HG03432 (cell line): ENCODE data around the gene TMEM202.
"Not testable (repeated sequence)": the region's sequence is repeated elsewhere in the genome, so short reads cannot be mapped to it uniquely, and the experiment has no call there.

ENCODE experiments used
- ATAC-seq: cut with Tn5 transposase; IDR thresholded peaks from one replicate; pipeline ENCODE4 v1.9.1; 2021; ENCODE audit warnings: mild to moderate bottlenecking, moderate library complexity; ENCODE audit not compliant: unreplicated experiment

Gene TMEM202

DNA sequence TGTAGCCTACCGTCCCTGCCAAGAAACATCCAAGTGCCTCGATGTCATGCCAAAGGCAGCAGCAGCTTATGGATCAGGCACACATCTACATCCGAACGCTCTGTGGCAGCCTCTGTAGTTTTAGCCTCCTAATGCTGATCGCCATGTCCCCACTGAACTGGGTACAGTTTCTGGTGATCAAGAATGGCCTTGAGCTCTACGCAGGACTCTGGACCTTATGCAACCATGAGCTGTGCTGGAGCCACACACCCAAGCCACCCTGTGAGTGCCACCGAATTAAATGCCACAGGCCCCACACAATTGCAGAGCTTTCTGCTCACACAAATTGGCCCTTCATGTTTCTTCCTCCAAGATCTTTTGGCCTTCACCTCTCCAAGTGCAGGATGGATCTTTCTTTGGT is 543 bp downstream of the TMEM202 start:
- ATAC-seq = no peak

DNA sequence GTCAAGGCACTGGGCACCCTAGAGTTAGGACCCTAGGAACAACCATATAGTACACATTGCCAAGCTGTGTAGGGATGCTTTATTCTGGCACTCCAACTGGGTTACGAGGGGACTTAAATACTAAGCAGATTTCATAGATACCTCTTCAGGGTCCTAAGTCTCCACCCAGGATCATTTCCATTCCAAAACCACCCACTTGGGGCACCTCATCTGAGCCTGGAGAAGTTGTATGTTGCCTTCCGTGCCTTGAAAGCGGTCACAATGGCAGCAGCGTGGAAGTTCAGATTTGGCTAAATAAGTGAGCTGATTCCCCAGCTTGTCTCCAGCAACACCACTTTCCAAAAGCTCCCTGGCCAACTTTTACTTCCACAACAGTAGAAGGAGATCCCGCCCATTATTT is 4.6 kb downstream of the TMEM202 start:
- no peak for ATAC-seq

DNA sequence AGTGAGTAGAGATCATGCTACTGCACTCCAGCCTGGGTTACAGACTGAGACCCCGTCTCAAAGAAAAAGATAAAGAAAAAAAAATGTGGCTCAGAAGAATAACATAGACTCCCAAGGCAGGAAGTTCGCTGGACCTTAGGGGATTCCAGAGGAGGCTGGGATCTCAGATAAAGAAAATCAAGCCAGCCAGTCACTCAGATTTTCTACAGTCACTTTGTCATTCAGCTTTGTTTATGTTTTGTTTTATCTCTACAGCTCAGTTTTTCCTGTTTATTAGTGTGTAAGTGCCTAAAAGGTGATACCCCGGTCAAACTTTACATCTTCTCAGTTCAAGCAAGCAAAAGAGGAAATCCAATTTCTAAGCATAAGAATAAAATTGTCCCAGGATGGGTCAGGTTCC is 6.3 kb downstream of the TMEM202 start:
- no peak for ATAC-seq

DNA sequence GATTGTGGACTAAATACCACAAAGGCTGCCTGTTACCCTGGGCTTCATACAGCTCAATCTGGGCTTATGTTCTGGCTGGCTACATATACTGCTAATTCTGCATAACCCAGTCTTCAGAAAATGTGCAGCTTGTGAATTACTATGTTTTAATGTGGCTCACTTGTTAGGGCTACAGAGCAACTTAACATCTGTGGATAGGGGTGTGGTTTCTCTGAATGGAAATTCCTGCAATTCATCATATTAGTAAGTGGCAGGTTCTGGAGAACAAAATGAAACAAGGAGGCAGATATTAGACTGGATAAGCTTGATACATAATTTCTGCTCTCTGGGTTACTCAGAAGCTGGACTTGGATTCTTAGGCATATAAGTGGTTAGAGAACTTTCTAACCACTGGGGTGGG is 6.7 kb downstream of the TMEM202 start:
- no peak for ATAC-seq

DNA sequence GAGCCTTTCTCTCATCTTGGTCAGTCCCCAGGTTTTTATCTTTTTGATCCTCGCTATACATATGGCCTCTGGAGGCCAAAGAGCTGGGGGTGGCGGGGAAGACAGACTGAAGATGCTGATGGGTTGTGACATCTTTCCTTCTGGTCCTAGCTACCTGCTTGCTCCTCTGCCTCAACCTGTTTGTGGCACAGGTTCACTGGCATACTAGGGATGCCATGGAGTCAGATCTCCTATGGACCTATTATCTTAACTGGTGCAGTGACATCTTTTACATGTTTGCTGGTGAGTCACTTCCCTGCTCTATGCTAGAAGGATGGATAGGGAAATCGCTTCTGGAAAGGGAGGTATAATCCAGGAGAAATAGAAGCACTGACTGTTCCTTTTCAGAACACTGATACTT is 8.8 kb downstream of the TMEM202 start:
- ATAC-seq = no peak

DNA sequence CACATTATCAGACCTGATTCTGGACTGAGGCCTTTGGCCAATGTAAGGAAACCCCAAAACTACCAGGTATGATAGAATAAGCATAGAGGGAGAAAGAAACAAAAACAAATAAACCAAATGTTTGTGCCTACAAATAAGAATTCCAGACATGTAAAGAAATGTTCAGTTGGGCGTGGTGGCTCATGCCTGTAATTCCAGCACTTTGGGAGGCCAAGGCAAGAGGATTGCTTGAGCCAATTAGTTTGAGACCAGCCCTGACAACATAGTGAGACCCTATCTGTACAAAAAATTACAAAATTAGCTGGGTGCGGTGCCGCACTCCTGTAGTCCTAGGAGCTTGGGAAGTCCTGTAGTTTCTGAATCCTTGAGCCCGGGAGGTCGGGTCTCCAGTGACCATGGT is 13.0 kb downstream of the TMEM202 start:
- ATAC-seq = no peak

DNA sequence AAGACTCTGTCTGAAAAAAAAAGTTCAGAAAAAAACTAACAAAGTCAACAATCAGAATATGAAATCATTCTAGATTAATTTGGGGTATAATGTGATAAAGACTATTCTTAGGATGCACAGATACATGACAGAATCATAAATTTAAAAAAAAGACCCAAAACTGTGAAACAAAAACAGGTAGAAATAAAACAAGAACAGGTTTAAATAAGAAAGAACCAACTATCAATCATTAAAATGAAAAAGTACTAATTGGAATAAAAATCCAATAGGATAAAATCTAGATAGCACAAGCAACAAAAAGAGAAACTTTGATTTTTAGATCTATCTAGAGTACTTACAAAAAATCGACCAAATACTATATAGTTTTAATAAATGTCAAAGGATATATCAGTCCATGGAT is 13.4 kb downstream of the TMEM202 start:
- no peak for ATAC-seq

DNA sequence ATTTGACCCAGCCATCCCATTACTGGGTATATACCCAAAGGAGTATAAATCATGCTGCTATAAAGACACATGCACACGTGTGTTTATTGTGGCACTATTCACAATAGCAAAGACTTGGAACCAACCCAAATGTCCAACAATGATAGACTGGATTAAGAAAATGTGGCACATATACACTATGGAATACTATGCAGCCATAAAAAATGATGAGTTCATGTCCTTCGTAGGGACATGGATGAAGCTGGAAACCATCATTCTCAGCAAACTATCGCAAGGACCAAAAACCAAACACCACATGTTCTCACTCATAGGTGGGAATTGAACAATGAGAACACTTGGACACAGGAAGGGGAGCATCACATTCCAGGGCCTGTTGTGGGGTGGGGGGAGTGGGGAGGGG is 15.2 kb downstream of the TMEM202 start:
- ATAC-seq = not testable (repeated sequence)

DNA sequence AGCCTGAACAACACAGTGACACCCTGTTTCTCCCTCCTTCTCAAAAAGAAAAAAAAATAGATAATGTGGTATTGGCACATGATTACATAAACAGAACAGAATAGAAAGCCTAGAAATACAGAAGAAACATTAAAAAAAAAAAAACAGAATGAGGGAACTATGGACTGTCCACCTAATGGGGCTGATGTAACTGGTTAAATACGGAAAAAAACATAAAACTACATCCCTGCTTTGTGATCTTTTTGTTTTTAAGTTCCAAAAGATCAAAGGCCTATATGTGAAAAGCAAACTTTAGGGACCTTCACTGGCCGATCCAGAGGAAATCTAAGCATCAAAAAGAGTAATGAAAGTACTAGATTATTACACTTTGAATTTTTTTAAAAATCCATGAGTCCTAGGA is 17.2 kb downstream of the TMEM202 start:
- no peak for ATAC-seq

DNA sequence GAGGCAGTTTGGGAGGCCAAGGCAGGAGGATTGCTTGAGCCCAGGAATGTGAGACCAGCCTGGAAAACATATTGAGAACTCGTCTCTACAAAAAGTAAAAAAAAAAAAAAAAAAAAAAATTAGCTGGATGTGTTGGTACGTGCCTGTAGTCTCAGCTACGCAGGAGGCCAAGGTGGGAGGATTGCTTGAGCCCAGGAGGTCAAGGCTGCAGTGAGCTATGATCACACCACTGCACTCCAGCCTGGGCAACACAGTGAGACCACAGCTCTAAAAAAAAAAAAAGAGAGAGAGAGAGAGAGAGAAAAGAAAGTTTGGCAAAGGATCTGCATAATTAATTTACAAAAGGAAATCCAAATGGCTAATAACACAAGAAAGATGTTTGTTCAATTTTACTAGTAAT is 21.7 kb downstream of the TMEM202 start:
- ATAC-seq = not testable (repeated sequence)

DNA sequence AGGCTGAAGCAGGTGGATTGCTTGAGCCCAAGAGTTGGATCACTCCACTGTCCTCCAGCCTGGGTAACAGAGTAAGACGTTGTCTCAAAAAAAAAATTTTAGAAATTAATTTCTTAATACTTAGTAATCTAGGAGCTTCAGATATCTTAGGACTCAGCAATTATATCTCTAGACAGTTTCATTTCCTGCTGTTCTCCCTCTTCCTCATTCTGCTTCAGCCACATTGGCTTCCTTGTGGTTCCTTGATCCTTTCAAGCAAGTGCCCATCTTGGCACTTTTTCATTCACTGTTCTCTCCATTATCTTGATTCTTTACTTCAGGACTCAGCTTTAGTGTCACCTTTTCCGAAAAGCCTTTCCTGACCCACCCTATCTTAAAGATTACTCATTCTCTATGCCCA is 22.5 kb downstream of the TMEM202 start:
- no peak for ATAC-seq

DNA sequence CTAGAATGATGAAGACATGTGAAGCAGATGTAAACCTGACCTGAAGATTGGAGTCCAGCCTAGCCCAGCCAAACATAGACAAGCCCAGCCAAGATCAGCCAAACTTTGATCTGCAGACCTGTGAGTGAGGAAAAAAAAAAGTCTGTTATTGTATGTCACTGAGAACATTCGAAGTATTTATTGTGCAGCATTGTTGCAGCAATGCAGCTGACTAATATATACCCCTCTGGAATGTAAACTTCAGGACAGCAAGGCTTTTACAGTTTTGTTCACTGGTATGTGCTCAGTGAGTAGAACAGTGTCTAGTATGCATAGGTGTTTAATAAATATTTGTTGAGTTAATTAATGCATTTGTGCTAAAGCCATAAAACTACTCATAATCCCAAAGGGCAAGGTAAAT is 23.4 kb downstream of the TMEM202 start:
- ATAC-seq = no peak

DNA sequence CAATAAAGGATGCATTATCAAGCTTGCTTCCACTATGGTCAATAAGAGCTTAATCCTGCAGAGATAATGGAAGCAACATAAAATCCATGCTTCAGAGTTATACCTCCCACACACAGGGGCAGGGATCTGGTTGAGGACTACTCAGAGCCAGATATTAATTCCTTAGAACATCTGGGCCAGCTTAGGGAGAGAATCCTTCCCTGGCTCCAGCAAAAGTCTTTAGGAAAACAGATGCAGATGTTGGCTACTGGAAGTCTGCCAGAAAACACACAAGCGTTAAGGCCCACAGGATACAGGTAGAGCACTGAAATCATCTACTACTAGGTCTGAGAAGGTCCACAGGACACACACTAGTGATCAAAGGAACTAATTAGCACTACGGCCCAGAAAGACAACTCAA is 25.2 kb downstream of the TMEM202 start:
- ATAC-seq = no peak

DNA sequence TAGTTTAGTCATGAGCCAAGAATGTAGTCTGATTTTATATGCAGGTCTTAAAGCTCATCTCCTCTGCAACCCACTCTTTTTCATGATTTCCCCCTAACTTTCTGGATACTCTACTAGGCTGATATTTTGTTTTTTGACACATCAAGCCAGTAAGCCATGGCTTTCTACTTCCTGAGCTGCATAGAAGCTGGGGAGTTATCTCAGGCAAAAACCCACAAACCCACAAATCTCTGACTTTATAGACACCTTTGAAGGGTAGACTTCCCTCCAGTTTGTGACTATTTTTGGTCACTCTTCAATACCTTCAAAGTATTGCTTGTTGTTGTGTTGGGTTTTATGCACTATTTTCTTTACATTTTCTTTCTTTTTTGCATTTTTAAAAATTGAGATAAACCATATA is 28.6 kb downstream of the TMEM202 start:
- no peak for ATAC-seq

DNA sequence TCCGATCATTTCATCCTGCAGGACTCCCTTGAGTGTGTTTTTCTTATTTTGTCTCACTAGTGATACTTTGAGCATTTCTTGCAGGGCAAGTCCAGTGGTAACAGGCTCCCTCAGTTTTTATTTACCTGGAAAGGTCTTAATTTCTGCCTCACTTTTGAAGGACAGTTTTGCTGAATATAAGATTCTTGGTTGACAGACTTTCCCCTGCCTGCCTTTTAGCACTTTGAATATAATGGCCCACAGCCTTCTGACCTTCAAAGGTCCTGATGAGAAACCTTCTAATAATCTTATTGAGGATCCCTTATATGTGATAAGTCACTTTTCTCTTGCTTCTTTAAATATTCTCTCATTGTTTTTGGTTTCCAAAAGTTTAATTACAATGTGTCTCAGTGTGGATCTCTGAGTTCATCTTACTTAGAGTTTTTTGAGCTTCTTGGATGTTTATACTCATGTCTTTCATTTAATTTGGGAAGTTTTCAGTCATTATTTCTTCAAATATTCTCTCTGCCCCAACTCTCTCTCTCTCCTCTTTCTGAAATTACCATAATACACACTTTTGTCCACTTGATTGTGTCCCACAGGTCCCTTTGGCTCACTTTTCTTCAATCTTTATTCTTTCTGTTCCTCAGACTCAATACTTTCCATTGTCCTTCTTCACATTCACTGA is 39.7 kb downstream of the TMEM202 start:
- no peak for ATAC-seq

DNA sequence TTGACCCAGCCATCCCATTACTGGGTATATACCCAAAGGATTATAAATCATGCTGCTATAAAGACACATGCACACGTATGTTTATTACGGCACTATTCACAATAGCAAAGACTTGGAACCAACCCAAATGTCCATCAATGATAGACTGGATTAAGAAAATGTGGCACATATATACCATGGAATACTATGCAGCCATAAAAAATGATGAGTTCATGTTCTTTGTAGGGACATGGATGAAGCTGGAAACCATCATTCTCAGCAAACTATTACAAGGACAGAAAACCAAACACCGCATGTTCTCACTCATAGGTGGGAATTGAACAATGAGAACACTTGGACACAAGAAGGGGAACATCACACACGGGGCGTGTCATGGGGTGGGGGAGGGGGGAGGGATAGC is 44.7 kb downstream of the TMEM202 start:
- ATAC-seq = not testable (repeated sequence)

DNA sequence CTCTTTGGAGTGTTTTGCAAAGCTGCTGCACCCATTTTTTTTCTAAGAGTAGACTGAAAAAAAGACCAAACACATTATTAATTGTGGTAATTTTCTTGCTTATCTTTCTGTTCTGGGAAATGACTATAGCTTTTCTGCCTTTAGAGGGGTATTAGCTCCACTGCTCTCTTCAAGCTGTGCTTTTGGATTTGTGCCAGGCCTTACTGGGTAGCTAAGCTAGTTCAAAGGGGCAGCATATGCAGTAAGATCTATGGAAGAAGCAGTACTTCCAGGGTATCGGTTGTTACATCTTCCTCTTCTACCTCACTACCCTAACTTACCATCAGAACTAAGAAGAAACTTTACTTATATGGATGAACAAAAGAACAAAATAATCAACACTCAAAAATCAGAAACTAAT is 47.3 kb downstream of the TMEM202 start:
- ATAC-seq = no peak

DNA sequence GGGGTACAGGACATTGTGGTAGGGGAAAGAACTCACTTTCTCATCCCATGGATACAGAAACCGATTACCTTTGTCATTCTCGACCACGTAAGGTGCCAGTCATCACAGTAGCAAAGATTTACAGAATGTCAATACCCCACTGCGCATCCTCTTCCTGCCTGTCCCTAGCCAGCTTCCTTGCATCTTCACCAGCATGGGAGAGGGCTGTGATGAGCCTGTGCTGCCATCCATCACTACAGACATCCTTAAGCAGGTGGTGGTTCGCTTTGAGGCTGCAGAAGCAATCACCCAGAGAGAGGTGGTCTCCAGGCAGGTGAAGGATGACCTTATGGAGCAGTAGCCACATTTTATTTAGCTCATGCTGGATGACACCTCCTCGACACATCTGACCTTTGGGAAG is 52.7 kb downstream of the TMEM202 start:
- ATAC-seq = no peak

DNA sequence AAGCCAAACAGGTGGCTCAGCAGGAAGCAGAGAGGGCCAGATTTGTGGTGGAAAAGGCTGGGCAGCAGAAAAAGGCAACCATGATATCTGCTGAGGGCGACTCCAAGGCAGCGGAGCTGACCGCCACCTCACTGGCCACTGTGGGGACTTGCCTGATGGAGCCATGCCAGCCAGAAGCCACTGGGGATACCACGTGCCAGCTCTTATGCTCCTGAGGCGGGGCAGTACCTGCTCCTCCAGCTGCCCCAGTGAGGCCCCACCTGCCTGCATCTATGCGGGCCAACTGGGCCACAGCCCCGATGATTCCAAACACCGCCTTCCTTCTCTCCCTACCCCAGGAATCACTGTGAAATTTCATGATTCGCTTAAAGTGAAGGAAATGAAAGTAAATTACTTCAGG is 53.1 kb downstream of the TMEM202 start:
- ATAC-seq = no peak

DNA sequence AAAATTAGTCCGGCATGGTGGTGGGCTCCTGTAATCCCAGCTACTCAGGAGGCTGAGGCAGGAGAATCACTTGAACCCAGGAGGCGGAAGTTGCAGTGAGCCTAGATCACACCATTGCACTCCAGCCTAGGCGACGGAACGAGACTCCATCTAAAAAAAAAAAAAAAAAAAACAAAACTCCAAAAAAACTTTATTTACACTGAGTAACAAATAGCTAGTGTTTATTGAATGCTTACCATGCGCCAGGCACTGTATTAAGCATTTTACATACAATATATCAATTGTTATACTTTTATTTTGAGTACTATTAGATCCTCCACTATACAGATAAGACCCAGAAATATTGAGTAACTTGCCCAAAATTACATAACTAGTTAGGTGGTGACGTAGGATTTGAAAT is 58.6 kb downstream of the TMEM202 start:
- ATAC-seq = no peak
